ENCODE results near the gene PXMP4. TPM values are rescaled to one million over a fixed set of nuclear protein-coding genes. Genes with fewer than 3 reads are reported as not detected.

PXMP4 gene
- total and polyA plus RNA-seq, 9 of the 15 experiments (the other 6 are each of a cell fraction or from before 2014, with no cell fraction given) = 4.8 to 29.1 (median 6.8) TPM

DNA sequence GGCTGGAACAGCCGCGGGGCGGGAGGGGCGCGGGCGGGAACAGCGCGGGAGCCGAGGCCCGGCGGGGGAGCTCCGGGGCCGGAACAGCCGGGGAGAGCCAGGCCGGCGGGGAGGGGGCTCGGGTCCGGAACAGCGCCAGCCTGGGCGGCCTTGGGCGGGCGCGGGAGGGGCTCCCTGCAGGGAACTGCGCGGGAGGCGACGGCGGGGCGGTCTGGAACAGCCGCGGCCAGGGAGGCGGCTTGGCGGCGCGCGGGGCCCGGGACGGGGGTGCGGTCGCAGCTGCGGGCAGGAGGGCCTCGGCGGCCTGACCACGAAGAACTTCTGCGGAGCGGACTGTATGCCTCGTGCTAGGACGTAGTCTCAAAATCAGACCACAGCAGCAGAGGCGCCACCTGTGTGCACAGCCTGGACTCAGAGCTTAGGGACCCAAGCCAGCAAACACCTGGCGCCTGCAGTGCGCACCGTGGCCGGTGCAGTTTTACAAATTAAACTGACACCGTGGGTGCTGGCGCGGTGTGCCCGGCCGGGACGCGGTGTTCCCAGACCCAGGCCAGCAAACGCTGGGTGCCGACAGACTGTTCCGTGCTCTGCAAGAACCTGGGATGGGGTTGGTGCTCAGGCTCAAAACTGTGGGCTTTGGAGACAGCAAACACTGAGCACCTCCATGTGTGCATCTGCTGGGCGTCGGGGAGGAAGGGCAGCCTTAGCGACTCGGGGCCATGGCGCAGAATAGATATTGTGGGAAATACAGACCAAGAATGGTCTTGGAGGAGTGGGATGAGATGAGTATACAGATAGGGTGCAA is 12.3 kb upstream of the PXMP4 start (continued):
- TF ChIP-seq, protein P1, sequence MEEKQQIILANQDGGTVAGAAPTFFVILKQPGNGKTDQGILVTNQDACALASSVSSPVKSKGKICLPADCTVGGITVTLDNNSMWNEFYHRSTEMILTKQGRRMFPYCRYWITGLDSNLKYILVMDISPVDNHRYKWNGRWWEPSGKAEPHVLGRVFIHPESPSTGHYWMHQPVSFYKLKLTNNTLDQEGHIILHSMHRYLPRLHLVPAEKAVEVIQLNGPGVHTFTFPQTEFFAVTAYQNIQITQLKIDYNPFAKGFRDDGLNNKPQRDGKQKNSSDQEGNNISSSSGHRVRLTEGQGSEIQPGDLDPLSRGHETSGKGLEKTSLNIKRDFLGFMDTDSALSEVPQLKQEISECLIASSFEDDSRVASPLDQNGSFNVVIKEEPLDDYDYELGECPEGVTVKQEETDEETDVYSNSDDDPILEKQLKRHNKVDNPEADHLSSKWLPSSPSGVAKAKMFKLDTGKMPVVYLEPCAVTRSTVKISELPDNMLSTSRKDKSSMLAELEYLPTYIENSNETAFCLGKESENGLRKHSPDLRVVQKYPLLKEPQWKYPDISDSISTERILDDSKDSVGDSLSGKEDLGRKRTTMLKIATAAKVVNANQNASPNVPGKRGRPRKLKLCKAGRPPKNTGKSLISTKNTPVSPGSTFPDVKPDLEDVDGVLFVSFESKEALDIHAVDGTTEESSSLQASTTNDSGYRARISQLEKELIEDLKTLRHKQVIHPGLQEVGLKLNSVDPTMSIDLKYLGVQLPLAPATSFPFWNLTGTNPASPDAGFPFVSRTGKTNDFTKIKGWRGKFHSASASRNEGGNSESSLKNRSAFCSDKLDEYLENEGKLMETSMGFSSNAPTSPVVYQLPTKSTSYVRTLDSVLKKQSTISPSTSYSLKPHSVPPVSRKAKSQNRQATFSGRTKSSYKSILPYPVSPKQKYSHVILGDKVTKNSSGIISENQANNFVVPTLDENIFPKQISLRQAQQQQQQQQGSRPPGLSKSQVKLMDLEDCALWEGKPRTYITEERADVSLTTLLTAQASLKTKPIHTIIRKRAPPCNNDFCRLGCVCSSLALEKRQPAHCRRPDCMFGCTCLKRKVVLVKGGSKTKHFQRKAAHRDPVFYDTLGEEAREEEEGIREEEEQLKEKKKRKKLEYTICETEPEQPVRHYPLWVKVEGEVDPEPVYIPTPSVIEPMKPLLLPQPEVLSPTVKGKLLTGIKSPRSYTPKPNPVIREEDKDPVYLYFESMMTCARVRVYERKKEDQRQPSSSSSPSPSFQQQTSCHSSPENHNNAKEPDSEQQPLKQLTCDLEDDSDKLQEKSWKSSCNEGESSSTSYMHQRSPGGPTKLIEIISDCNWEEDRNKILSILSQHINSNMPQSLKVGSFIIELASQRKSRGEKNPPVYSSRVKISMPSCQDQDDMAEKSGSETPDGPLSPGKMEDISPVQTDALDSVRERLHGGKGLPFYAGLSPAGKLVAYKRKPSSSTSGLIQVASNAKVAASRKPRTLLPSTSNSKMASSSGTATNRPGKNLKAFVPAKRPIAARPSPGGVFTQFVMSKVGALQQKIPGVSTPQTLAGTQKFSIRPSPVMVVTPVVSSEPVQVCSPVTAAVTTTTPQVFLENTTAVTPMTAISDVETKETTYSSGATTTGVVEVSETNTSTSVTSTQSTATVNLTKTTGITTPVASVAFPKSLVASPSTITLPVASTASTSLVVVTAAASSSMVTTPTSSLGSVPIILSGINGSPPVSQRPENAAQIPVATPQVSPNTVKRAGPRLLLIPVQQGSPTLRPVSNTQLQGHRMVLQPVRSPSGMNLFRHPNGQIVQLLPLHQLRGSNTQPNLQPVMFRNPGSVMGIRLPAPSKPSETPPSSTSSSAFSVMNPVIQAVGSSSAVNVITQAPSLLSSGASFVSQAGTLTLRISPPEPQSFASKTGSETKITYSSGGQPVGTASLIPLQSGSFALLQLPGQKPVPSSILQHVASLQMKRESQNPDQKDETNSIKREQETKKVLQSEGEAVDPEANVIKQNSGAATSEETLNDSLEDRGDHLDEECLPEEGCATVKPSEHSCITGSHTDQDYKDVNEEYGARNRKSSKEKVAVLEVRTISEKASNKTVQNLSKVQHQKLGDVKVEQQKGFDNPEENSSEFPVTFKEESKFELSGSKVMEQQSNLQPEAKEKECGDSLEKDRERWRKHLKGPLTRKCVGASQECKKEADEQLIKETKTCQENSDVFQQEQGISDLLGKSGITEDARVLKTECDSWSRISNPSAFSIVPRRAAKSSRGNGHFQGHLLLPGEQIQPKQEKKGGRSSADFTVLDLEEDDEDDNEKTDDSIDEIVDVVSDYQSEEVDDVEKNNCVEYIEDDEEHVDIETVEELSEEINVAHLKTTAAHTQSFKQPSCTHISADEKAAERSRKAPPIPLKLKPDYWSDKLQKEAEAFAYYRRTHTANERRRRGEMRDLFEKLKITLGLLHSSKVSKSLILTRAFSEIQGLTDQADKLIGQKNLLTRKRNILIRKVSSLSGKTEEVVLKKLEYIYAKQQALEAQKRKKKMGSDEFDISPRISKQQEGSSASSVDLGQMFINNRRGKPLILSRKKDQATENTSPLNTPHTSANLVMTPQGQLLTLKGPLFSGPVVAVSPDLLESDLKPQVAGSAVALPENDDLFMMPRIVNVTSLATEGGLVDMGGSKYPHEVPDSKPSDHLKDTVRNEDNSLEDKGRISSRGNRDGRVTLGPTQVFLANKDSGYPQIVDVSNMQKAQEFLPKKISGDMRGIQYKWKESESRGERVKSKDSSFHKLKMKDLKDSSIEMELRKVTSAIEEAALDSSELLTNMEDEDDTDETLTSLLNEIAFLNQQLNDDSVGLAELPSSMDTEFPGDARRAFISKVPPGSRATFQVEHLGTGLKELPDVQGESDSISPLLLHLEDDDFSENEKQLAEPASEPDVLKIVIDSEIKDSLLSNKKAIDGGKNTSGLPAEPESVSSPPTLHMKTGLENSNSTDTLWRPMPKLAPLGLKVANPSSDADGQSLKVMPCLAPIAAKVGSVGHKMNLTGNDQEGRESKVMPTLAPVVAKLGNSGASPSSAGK (IDR thresholded peaks at IDR 0.05) = peak; percentile 81
- TF ChIP-seq ZNF589 (CRISPR knock-in tag; IDR thresholded peaks at IDR 0.05; ENCODE audit: low read depth) (no peak), ZNF561 (CRISPR knock-in tag; conservative IDR thresholded peaks at IDR 0.05) (no peak), STAT5B (CRISPR knock-in tag; IDR thresholded peaks at IDR 0.05) (no peak), BRF2 (IDR thresholded peaks at IDR 0.05; ENCODE audit: borderline replicate concordance, insufficient read depth, insufficient read length) (no peak), SIX5 (IDR thresholded peaks at IDR 0.05; ENCODE audit: borderline replicate concordance in 1 of 2, insufficient read depth in 1 of 2, low read depth in 1 of 2, low read length in 2 of 2) (no peak), ZC3H11A (IDR thresholded peaks at IDR 0.05; ENCODE audit: low read depth, low read length) (no peak)
- TF ChIP-seq, protein P2, sequence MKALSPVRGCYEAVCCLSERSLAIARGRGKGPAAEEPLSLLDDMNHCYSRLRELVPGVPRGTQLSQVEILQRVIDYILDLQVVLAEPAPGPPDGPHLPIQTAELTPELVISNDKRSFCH (CRISPR knock-in tag; IDR thresholded peaks at IDR 0.05) = no peak
- TF ChIP-seq, protein P2 (tag; IDR thresholded peaks at IDR 0.05) = 0 out of 2 replicates have a peak, but pooled peaks have one; percentile 58
- TF ChIP-seq, protein P3, sequence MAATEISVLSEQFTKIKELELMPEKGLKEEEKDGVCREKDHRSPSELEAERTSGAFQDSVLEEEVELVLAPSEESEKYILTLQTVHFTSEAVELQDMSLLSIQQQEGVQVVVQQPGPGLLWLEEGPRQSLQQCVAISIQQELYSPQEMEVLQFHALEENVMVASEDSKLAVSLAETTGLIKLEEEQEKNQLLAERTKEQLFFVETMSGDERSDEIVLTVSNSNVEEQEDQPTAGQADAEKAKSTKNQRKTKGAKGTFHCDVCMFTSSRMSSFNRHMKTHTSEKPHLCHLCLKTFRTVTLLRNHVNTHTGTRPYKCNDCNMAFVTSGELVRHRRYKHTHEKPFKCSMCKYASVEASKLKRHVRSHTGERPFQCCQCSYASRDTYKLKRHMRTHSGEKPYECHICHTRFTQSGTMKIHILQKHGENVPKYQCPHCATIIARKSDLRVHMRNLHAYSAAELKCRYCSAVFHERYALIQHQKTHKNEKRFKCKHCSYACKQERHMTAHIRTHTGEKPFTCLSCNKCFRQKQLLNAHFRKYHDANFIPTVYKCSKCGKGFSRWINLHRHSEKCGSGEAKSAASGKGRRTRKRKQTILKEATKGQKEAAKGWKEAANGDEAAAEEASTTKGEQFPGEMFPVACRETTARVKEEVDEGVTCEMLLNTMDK (IDR thresholded peaks at IDR 0.05; ENCODE audit: borderline replicate concordance, insufficient read depth, low read depth, low read length, poor library complexity, severe bottlenecking) = peak; percentile 47
